IMR-90 (cell line): Measurements from ENCODE around the gene AMPD1. TPM values are rescaled to one million over a fixed set of nuclear protein-coding genes. Genes with fewer than 3 reads are reported as not detected.

Experiments
- ATAC-seq: fragments of 200-7000 bp; cut with Tn5 transposase; 2 replicates; pipeline ENCODE4 v1.9.1; 2020; ENCODE audit warnings: low read depth, mild to moderate bottlenecking, moderate library complexity
- BruUV-seq: library from RNA; stranded (reverse); fragments of 400-500 nt; replicated peaks from 2 replicates; lab custom pipeline; 2021; lab: Mats Ljungman, UMichigan
- CTCF ChIA-PET: fragments of 300-600 bp; formaldehyde crosslinking; extraction: SDS; loops from one replicate; lab custom pipeline; 2021; ENCODE audit warnings: antibody characterized with exemption; lab: Yijun Ruan, JAX
- POLR2A ChIA-PET: fragments of 300-600 bp; sonication (Branson Sonifier 250); formaldehyde crosslinking; loops from one replicate; lab custom pipeline; 2022; ENCODE audit warnings: antibody characterized with exemption; ENCODE audit not compliant: unreplicated experiment; lab: Charles Lee
- DNase-seq: peaks from one replicate; pipeline ENCODE4 v3.0.0; 2013
- H2AFZ ChIP-seq: replicated peaks from 2 replicates; pipeline ENCODE3; 2013; ENCODE audit warnings: low read length, mild to moderate bottlenecking; ENCODE audit not compliant: poor library complexity
- H2AK5ac ChIP-seq: 2 replicates; pipeline ENCODE4 v1.6.1; 2013; ENCODE audit warnings: low read depth, low read length, inconsistent platforms
- H2AK9ac ChIP-seq: replicated peaks from 2 replicates; pipeline ENCODE3; 2013; ENCODE audit warnings: mild to moderate bottlenecking, low read depth, low read length, moderate library complexity; ENCODE audit not compliant: poor library complexity
- H2BK120ac ChIP-seq: 2 replicates; pipeline ENCODE4 v1.6.1; 2013; ENCODE audit warnings: low read depth, low read length, inconsistent platforms
- H2BK15ac ChIP-seq: 3 replicates; pipeline ENCODE4 v1.6.1; 2013; ENCODE audit warnings: low read depth, low read length, inconsistent platforms
- H2BK20ac ChIP-seq: 2 replicates; pipeline ENCODE4 v1.6.1; 2013; ENCODE audit warnings: low read depth, mild to moderate bottlenecking, inconsistent platforms, low read length, moderate library complexity
- H2BK5ac ChIP-seq: 2 replicates; pipeline ENCODE4 v1.6.1; 2013; ENCODE audit warnings: mild to moderate bottlenecking, low read depth, low read length, inconsistent platforms; ENCODE audit not compliant: poor library complexity, severe bottlenecking
- H3K14ac ChIP-seq: replicated peaks from 2 replicates; pipeline ENCODE4 v1.6.1; 2013; ENCODE audit warnings: low read depth, low read length, inconsistent platforms
- H3K18ac ChIP-seq: 2 replicates; pipeline ENCODE4 v1.6.1; 2013; ENCODE audit warnings: low read depth, low read length, control low read depth
- H3K23ac ChIP-seq: 2 replicates; pipeline ENCODE4 v1.6.1; 2013; ENCODE audit warnings: low read depth, low read length, inconsistent platforms
- H3K27ac ChIP-seq: 2 replicates; pipeline ENCODE4 v1.5.1; 2013; ENCODE audit warnings: mild to moderate bottlenecking, control low read depth, low read length; ENCODE audit not compliant: insufficient read depth
- H3K27me3 ChIP-seq: 2 replicates; pipeline ENCODE4 v1.6.1; 2013; ENCODE audit warnings: low read length; ENCODE audit not compliant: control insufficient read depth, insufficient read depth
- H3K36me3 ChIP-seq: 2 replicates; pipeline ENCODE4 v1.6.1; 2013; ENCODE audit warnings: low read length, mixed read lengths; ENCODE audit not compliant: control insufficient read depth, insufficient read depth
- H3K4ac ChIP-seq: 2 replicates; pipeline ENCODE4 v1.6.1; 2013; ENCODE audit warnings: low read depth, low read length, inconsistent platforms
- H3K4me1 ChIP-seq: 2 replicates; pipeline ENCODE4 v1.6.1; 2013; ENCODE audit warnings: low read length, mixed read lengths; ENCODE audit not compliant: control insufficient read depth, insufficient read depth
- H3K4me2 ChIP-seq: 2 replicates; pipeline ENCODE4 v1.6.1; 2013; ENCODE audit warnings: low read depth, mild to moderate bottlenecking, control low read depth, low read length, moderate library complexity
- H3K4me3 ChIP-seq: 2 replicates; pipeline ENCODE4 v1.5.1; 2013; ENCODE audit warnings: low read depth, mild to moderate bottlenecking, control low read depth, low read length, moderate library complexity; ENCODE audit not compliant: insufficient read depth
- H3K56ac ChIP-seq: 2 replicates; pipeline ENCODE4 v1.6.1; 2013; ENCODE audit warnings: low read length, inconsistent platforms; ENCODE audit not compliant: insufficient read depth; ENCODE audit errors: extremely low read depth
- H3K79me1 ChIP-seq, 2 experiments: 2 replicates each; pipeline ENCODE4 v1.6.1; 2013; ENCODE audit warnings: low read length in 2 of 2, inconsistent platforms in 1 of 2, low read depth in 1 of 2
- H3K9ac ChIP-seq: 2 replicates; pipeline ENCODE4 v1.6.1; 2013; ENCODE audit warnings: low read depth, low read length, control low read depth
- H3K9me1 ChIP-seq: 2 replicates; pipeline ENCODE4 v1.6.1; 2013; ENCODE audit warnings: low read length, inconsistent platforms; ENCODE audit not compliant: insufficient read depth
- H3K9me3 ChIP-seq: 2 replicates; pipeline ENCODE4 v1.6.1; 2013; ENCODE audit warnings: low read length; ENCODE audit not compliant: control insufficient read depth, insufficient read depth
- H4K20me1 ChIP-seq: 2 replicates; pipeline ENCODE4 v1.6.1; 2013; ENCODE audit warnings: low read length, inconsistent platforms; ENCODE audit not compliant: insufficient read depth
- H4K5ac ChIP-seq: 2 replicates; pipeline ENCODE4 v1.6.1; 2013; ENCODE audit warnings: mild to moderate bottlenecking, low read depth, low read length, control low read depth
- H4K8ac ChIP-seq, 2 experiments: 2 replicates each; pipeline ENCODE4 v1.6.1; 2013; ENCODE audit warnings: low read depth in 2 of 2, low read length in 2 of 2, control low read depth in 1 of 2, inconsistent platforms in 1 of 2
- H4K91ac ChIP-seq: 2 replicates; pipeline ENCODE4 v1.6.1; 2013; ENCODE audit warnings: low read depth, low read length, inconsistent platforms; ENCODE audit not compliant: insufficient read depth
- CEBPB ChIP-seq: IDR thresholded peaks from 2 replicates; pipeline ENCODE4 v1.6.1; 2012; ENCODE audit warnings: low read depth, low read length, improper control_type of control experiment
- CHD1 ChIP-seq: IDR thresholded peaks from 2 replicates; pipeline ENCODE4 v1.6.1; 2012; ENCODE audit warnings: low read depth, low read length, improper control_type of control experiment
- CTCF ChIP-seq: conservative IDR thresholded peaks from 2 replicates; pipeline ENCODE4 v1.5.1; 2012; ENCODE audit warnings: mild to moderate bottlenecking, low read depth, low read length, improper control_type of control experiment
- FOS ChIP-seq: fragments of 150-350 bp; IDR thresholded peaks from 2 replicates; pipeline ENCODE4 v1.6.1; 2016; ENCODE audit warnings: low read depth, low read length
- MAFK ChIP-seq: IDR thresholded peaks from 2 replicates; pipeline ENCODE4 v1.6.1; 2012; ENCODE audit warnings: low read depth, low read length, improper control_type of control experiment
- MXI1 ChIP-seq: IDR thresholded peaks from 2 replicates; pipeline ENCODE4 v1.6.1; 2012; ENCODE audit warnings: low read depth, mild to moderate bottlenecking, low read length, moderate library complexity, borderline replicate concordance
- POLR2A ChIP-seq: IDR thresholded peaks from 2 replicates; pipeline ENCODE4 v1.6.1; 2012; ENCODE audit warnings: mild to moderate bottlenecking, low read depth, low read length
- RAD21 ChIP-seq: IDR thresholded peaks from 2 replicates; pipeline ENCODE4 v1.6.1; 2012; ENCODE audit warnings: low read length, improper control_type of control experiment
- RFX5 ChIP-seq: IDR thresholded peaks from 2 replicates; pipeline ENCODE4 v1.8.0; 2012; ENCODE audit warnings: low read depth, mild to moderate bottlenecking, low read length, moderate library complexity
- SMC3 ChIP-seq: fragments of 150-350 bp; IDR thresholded peaks from 2 replicates; pipeline ENCODE4 v1.6.1; 2016; ENCODE audit warnings: low read depth, mild to moderate bottlenecking, antibody characterized with exemption, low read length, moderate library complexity
- dilution Hi-C: fragments of 300-500 bp; cut with HindIII; formaldehyde crosslinking; loops from one replicate; pipeline ENCODE4 v1.14.3; 2018; ENCODE audit warnings: low sequenced_read_pairs; ENCODE audit not compliant: unreplicated experiment
- in situ Hi-C: fragments of 300-500 bp; cut with MboI; formaldehyde crosslinking; loops from 3 replicates; pipeline ENCODE4 v1.14.3; 2019; ENCODE audit warnings: low sequenced_read_pairs, inconsistent platforms, mixed read lengths
- intact Hi-C: fragments of 100-400 bp; cut with micrococcal nuclease; formaldehyde crosslinking; loops from 2 replicates; pipeline ENCODE4 v1.10.0; 2022
- polyA plus RNA-seq, 3 experiments: library from polyadenylated mRNA; depleted of rRNA; stranded (reverse); fragments of >200 nt; gene quantifications; 2 replicates each; pipeline ENCODE4 v1.2.3, GENCODE V29; 2012; ENCODE audit warnings: low replicate concordance in 1 of 3
- total RNA-seq: library from RNA; depleted of rRNA; stranded (reverse); fragments of >200 nt; gene quantifications from 2 replicates; pipeline ENCODE4 v1.2.3, GENCODE V29; 2012
- TF ChIP-seq, protein P1 (sequence below): fragments of 150-350 bp; IDR thresholded peaks from 2 replicates; pipeline ENCODE4 v1.6.1; 2016; ENCODE audit warnings: low read depth, mild to moderate bottlenecking, low read length, moderate library complexity, borderline replicate concordance
- TF ChIP-seq, protein P2 (sequence below): fragments of 150-350 bp; IDR thresholded peaks from 2 replicates; pipeline ENCODE4 v1.6.1; 2017; ENCODE audit warnings: mild to moderate bottlenecking, antibody characterized with exemption, low read length, low read depth

AMPD1 gene
- total and polyA plus RNA-seq, 2 of the 4 experiments (the other 2 are of a cell fraction), result not detected

GRCh38 chr1:114696810-114697209, 1.5 kb upstream of the AMPD1 start:
- H2BK5ac ChIP-seq, result no peak overlapping the region
- BruUV-seq, result no TSS peak
- TF ChIP-seq CTCF, result no peak
- TF ChIP-seq POLR2A, result no peak
- TF ChIP-seq FOS, result no peak
- no peak for TF ChIP-seq MXI1
- TF ChIP-seq, protein P1, sequence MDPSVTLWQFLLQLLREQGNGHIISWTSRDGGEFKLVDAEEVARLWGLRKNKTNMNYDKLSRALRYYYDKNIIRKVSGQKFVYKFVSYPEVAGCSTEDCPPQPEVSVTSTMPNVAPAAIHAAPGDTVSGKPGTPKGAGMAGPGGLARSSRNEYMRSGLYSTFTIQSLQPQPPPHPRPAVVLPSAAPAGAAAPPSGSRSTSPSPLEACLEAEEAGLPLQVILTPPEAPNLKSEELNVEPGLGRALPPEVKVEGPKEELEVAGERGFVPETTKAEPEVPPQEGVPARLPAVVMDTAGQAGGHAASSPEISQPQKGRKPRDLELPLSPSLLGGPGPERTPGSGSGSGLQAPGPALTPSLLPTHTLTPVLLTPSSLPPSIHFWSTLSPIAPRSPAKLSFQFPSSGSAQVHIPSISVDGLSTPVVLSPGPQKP, result no peak
- TF ChIP-seq CEBPB, result no peak
- TF ChIP-seq RFX5, result no peak
- TF ChIP-seq CHD1, result no peak
- TF ChIP-seq RAD21, result no peak
- TF ChIP-seq SMC3, result no peak
- TF ChIP-seq, protein P2, sequence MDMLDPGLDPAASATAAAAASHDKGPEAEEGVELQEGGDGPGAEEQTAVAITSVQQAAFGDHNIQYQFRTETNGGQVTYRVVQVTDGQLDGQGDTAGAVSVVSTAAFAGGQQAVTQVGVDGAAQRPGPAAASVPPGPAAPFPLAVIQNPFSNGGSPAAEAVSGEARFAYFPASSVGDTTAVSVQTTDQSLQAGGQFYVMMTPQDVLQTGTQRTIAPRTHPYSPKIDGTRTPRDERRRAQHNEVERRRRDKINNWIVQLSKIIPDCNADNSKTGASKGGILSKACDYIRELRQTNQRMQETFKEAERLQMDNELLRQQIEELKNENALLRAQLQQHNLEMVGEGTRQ, result no peak
- no peak for TF ChIP-seq MAFK
- no peak overlapping the region for H4K5ac ChIP-seq
- H3K36me3 ChIP-seq, result no peaks in the 10 kb centered on the region
- H2AK9ac ChIP-seq, result no peak overlapping the region
- no peaks in the 10 kb centered on the region for H3K4me1 ChIP-seq
- H3K9me3 ChIP-seq, result no peaks in the 10 kb centered on the region
- no peak overlapping the region for H2BK15ac ChIP-seq
- no peak overlapping the region for H2AK5ac ChIP-seq
- H3K56ac ChIP-seq, result no peak overlapping the region
- no peak overlapping the region for H2BK120ac ChIP-seq
- DNase-seq (no peak), ATAC-seq (no peak)
- no peak overlapping the region for H3K14ac ChIP-seq
- H2BK20ac ChIP-seq, result no peak overlapping the region
- no peak overlapping the region for H3K4me2 ChIP-seq
- H3K18ac ChIP-seq, result no peak overlapping the region
- intact Hi-C loops, result no loop called here
- no peak overlapping the region for H3K4me3 ChIP-seq
- no peak overlapping the region for H2AFZ ChIP-seq
- in situ Hi-C loops, result no loop called here
- CTCF ChIA-PET, result no interaction called here
- no peak overlapping the region for H3K9ac ChIP-seq
- POLR2A ChIA-PET, result no interaction called here
- no peak overlapping the region for H4K8ac ChIP-seq
- H4K91ac ChIP-seq, result no peak overlapping the region
- H3K9me1 ChIP-seq, result no peaks in the 10 kb centered on the region
- H3K27ac ChIP-seq, result no peak overlapping the region
- dilution Hi-C loops, result no loop called here
- H3K4ac ChIP-seq, result no peak overlapping the region
- H3K23ac ChIP-seq, result no peak overlapping the region
- no peaks in the 10 kb centered on the region for H4K20me1 ChIP-seq
- no peaks in the 10 kb centered on the region; the same call in 1 of the 2 replicates for H3K27me3 ChIP-seq
- no peaks in the 10 kb centered on the region for H3K79me1 ChIP-seq
